ENCODE data around the gene LYRM1. TPM values are rescaled to one million over a fixed set of nuclear protein-coding genes. Genes with fewer than 3 reads are reported as not detected.

The LYRM1 gene
- total RNA-seq, 4 donors from 2014 or later: 40.0 to 201 (median 51.0) TPM

- Histone ChIP-seq H3K27ac (peak overlapping the region; percentile 68 to 69), H3K4me3 (no peak overlapping the region), H3K9me3 (no peaks in the 10 kb centered on the region), H3K4me1 (peaks cover 9% of the 10 kb centered on the region in 2 donors), H3K27me3 (no peaks in the 10 kb centered on the region), H3K36me3 (no peaks in the 10 kb centered on the region)
- intact Hi-C loops (cut with DNase I; ENCODE audit: low total_unique reads): no loop called here
- no peak for TF ChIP-seq CTCF (IDR thresholded peaks at IDR 0.05)
- TF ChIP-seq POLR2A (IDR thresholded peaks at IDR 0.05): no peak
- DNase-seq: no peak
Measured at GRCh38 chr16:20910781-20911321, 10.3 kb downstream of the LYRM1 start.

GRCh38 chr16:20911361-20911760, 10.8 kb downstream of the LYRM1 start:
- H3K36me3 ChIP-seq: no peaks in the 10 kb centered on the region
- no peaks in the 10 kb centered on the region for H3K27me3 ChIP-seq
- H3K4me3 ChIP-seq: no peak overlapping the region
- no peak for TF ChIP-seq CTCF (IDR thresholded peaks at IDR 0.05)
- no peak for TF ChIP-seq POLR2A (IDR thresholded peaks at IDR 0.05)
- no peaks in the 10 kb centered on the region for H3K9me3 ChIP-seq
- DNase-seq: no peak
- peak overlapping the region; percentile 68 to 69 for H3K27ac ChIP-seq
- peaks cover 4% of the 10 kb centered on the region in 2 donors for H3K4me1 ChIP-seq
- intact Hi-C loops (cut with DNase I; ENCODE audit: low total_unique reads): no loop called here

- Histone ChIP-seq H3K27ac (no peak overlapping the region), H3K4me3 (no peak overlapping the region), H3K27me3 (no peaks in the 10 kb centered on the region), H3K36me3 (no peaks in the 10 kb centered on the region), H3K4me1 (no peaks in the 10 kb centered on the region), H3K9me3 (no peaks in the 10 kb centered on the region)
- intact Hi-C loops (cut with DNase I; ENCODE audit: low total_unique reads): no loop called here
- no peak for DNase-seq
- TF ChIP-seq CTCF (IDR thresholded peaks at IDR 0.05): no peak
- TF ChIP-seq POLR2A (IDR thresholded peaks at IDR 0.05): no peak
Measured at GRCh38 chr16:20916289-20916688, 15.7 kb downstream of the LYRM1 start.

DNA sequence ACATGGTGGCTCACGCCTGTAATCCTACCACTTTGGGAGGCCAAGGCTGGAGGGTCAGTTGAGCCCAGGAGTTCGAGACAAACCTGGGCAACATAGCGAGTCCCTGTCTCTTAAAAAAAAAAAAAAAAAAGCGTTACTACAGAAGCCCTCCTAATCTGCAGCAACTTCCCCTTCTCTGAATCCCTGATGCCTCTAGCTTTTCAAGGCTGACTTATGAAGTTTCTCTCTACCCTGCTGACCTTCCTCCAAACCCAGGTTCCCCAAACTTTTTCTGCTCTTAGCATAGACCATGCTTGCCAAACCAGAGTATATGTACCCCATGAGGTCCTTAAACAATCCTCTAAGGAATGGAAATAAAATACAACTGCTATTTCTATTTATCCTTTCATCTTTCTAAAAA, 16.4 kb downstream of the LYRM1 start:
- intact Hi-C loops (cut with DNase I; ENCODE audit: low total_unique reads): no loop called here
- no peaks in the 10 kb centered on the region for H3K4me1 ChIP-seq
- DNase-seq: no peak
- H3K27ac ChIP-seq: no peak overlapping the region
- no peaks in the 10 kb centered on the region for H3K27me3 ChIP-seq
- H3K9me3 ChIP-seq: no peaks in the 10 kb centered on the region
- TF ChIP-seq POLR2A (IDR thresholded peaks at IDR 0.05) (no peak), CTCF (IDR thresholded peaks at IDR 0.05) (no peak)
- no peak overlapping the region for H3K4me3 ChIP-seq
- no peaks in the 10 kb centered on the region for H3K36me3 ChIP-seq

- peak; percentile 67 to 71 for DNase-seq
- intact Hi-C loops (cut with DNase I; ENCODE audit: low total_unique reads): no loop called here
- Histone ChIP-seq H3K27me3 (no peaks in the 10 kb centered on the region), H3K9me3 (no peaks in the 10 kb centered on the region), H3K4me3 (no peak overlapping the region), H3K4me1 (no peaks in the 10 kb centered on the region), H3K36me3 (no peaks in the 10 kb centered on the region), H3K27ac (peak overlapping the region in 1 of 2 donors; percentile 34)
- no peak for TF ChIP-seq POLR2A (IDR thresholded peaks at IDR 0.05)
- TF ChIP-seq CTCF (IDR thresholded peaks at IDR 0.05): no peak
Measured at GRCh38 chr16:20918486-20919239, 18.1 kb downstream of the LYRM1 start.

Measured in uterus (tissue), 4 donors.